ENCODE data around the gene TBX20.
"Not testable (repeated sequence)": the region's sequence is repeated elsewhere in the genome, so short reads cannot be mapped to it uniquely, and the experiment has no call there.

Gene TBX20

DNA sequence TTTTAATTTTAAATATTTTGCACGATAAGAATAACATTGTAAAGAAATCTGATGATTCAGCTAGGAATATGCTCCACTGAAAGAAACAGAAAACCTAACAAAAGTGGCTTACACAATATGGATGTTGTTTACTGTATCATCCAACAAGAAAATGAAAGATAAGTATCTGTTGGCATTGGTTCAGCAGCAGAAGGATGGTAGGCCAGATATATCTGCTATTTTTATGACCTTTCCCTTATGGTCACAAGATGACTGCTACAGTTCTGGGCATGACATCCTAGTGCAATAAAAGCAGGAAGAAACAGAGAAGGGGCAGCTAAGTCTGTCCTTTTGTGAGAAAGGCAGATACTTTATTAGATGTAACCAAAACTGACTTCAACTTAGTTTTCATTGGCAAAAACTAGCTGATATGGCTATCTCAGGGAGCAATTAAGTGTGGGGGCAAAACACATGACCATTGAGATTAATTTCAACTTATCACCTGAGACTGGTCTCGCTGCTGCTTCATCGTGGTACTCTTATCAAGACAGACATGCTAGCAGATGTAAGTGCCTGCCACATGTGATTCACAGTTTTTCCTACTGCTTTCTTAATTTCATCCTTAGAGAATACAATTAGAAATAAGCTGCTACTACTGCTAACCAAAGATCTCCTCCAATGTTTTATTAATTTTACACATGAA, 92.7 kb downstream of the TBX20 start:
- DNase-seq (ENCODE audit: low read depth, low spot score), result not testable (repeated sequence)
